C4-2B (cell line): ENCODE results near the gene PYCR2.

Experiments used
- H3K27ac ChIP-seq: fragments of 450-650 bp; 2 replicates; pipeline ENCODE4 v1.5.1; 2017
- ZFX ChIP-seq: fragments of 450-650 bp; IDR thresholded peaks from 2 replicates; pipeline ENCODE4 v1.6.1; 2017
- TF ChIP-seq, protein P1 (sequence below): fragments of 450-650 bp; conservative IDR thresholded peaks from 2 replicates; pipeline ENCODE4 v1.5.1; 2017; ENCODE audit warnings: mild to moderate bottlenecking

Gene PYCR2

DNA sequence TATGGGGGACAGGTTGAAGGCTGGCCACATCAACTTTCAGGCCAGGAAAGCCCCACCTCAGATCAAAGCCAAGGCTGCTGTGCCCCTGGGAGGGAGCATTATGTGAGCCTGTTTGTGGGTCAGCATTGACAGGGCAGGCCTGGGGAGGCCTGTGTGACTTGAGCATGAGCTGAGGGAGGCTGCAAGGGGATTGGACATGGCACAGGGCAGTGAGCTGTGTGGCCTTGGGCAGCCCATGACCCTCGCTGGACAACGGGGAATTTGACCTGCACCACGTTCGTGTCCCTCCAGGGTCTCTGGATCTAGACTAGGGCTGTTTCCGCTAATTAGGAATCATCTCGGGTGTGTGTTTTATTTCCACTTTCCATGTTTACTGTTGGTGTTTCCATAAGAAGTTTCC lies 17.6 kb downstream of the PYCR2 start:
- no peak overlapping the region for H3K27ac ChIP-seq
- no peak for TF ChIP-seq ZFX
- TF ChIP-seq, protein P1, sequence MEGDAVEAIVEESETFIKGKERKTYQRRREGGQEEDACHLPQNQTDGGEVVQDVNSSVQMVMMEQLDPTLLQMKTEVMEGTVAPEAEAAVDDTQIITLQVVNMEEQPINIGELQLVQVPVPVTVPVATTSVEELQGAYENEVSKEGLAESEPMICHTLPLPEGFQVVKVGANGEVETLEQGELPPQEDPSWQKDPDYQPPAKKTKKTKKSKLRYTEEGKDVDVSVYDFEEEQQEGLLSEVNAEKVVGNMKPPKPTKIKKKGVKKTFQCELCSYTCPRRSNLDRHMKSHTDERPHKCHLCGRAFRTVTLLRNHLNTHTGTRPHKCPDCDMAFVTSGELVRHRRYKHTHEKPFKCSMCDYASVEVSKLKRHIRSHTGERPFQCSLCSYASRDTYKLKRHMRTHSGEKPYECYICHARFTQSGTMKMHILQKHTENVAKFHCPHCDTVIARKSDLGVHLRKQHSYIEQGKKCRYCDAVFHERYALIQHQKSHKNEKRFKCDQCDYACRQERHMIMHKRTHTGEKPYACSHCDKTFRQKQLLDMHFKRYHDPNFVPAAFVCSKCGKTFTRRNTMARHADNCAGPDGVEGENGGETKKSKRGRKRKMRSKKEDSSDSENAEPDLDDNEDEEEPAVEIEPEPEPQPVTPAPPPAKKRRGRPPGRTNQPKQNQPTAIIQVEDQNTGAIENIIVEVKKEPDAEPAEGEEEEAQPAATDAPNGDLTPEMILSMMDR = no peak

DNA sequence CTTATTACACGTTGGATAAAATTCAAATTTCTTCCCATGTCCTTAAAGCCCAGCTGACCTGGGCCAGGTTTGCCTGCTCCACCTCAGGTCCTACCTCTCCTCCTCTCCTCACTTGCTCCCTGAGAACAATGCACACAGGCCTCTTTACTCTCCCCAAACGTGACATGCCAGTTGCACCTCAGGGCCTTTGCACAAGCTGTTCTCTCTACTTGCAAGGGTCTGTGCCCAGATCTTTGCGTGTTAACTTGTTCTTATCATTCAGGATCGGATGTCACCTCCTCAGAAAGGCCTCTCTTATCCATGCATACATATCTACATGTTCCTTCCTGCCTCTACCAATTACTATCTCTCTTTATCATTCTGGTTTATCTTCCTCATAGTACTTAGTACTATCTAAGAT lies 20.4 kb downstream of the PYCR2 start:
- TF ChIP-seq ZFX = no peak
- H3K27ac ChIP-seq = no peak overlapping the region

DNA sequence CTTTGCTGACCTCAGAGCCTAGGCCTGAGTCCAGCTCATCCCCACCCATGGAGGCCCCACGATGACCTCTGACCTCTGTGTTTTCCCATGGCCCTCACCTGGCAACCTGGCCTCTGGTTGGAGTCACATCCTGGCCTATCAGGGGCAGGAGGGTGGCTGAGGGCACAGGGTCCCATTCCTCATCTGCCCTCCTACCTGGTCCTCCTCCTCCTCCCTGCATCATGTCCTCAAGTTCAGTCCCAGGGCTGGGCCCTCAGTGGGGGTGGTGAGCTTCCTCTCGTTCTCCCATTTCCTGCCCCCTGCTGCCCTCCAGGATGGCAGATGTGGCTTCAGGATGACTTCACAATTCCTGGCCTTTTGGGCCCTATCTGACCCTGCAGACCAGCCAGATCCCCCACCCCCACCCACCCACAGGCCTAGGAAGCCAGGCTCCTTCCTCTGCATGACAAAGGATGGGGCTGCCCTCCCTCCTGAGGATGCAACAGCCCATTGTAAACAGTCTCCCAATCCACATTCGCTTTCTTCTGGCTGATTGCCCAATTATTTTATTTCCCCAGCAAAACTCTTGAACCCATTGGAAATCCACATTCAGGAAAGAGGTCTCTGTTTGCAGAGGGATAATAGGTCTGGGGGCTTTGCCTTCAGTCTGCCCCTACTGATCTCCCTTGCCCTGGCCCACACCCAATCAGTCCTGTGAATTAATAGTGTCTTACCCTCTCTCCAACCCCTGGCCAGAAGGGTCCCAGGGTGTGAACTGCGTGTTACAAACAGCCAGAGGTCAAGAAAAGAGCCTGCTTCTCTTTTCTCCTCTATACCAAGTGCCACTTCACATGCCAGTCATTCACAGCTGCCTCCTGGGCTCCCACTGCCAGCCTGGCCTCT lies 24.8 kb downstream of the PYCR2 start:
- TF ChIP-seq, protein P1 = no peak
- no peak for TF ChIP-seq ZFX
- no peak overlapping the region for H3K27ac ChIP-seq

DNA sequence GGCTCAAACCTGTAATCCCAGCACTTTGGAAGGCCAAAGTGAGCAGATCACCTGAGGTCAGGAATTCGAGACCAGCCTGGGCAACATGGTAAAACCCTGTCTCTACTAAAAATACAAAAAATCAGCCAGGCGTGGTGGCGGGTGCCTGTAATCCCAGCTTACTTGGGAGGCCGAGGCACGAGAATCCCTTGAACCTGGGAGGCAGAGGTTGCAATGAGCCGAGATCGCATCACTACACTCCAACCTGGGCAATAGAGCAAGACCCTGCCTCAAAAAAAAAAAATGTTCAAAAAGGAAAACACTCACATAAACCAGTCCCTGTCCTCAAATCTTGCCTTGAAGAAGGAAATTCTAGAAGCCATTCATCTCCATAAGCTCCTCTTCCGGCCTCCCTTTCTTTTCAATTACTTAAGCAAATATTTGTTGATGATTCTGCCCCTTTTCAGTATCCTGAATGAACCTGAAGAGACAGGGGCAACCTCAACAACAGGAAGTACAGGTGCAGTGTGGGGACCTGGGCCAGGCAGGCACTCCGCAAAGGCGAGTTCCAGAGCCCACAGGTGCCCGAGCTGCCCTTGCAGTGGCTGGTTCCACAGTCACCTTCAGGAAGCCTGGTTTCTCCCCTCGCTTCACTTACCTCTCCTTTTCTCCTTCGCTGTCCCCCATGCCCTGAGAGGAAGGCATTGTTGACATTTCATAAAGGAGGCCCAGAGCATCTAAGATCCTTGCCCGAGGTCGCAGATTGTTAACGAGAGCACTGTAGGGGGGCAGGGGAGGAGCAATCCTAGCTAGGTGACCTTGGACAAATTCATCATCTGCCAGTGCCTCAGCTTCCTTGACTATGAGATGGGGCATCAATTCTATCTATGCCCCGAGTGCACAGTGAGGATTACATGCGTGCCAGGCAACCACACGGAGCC lies 26.2 kb downstream of the PYCR2 start:
- H3K27ac ChIP-seq = peak overlapping the region; percentile 9; the same call in 1 of the 2 replicates
- no peak for TF ChIP-seq ZFX
- TF ChIP-seq, protein P1 = no peak

DNA sequence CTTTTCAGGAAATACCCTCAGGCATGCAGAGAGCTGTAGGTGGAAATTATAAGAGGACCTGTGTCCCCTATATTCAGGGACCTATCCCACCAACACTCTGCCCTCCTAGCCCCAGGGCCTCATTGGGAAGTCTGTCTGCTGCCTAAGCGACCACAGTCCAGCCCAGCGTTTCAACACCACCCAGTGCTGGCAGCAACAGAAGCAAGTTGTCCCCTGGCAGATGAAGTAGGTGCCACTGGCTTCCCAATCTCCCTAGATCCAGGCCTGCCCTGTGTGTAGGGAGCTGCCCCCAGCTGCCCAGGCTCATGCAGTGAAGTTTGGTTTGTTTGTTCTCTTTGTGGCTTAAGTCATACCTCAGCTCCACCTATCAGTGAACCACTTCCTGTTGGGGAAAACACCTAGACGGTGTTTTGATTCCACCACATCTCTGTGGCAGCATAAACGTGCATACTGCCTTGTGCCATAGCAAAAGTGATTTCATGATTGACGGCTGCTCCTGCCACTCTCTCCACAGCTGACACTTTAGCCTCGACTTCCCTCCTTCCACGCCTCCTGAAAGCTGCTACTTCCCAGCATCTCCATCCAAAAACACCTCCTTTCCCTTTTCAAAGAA lies 27.0 kb downstream of the PYCR2 start:
- TF ChIP-seq, protein P1 = no peak
- no peak for TF ChIP-seq ZFX

DNA sequence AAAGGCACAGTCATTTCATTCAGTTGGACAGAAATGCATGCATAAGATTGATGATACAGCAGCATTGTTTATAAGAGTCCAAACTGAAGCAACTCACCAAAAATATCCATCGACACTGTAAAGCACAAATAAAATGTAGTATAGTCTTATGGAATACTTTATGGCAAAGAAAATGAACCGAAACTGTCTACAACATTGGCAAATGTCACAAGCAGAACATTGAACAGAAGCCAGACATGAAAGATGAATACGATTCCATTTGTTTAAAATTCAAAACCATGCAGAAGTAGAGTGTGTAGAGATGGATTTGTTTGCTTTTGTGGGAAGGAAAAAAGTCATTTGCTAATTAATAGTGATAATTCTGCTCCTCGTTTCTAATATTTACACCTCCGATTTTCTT lies 27.6 kb downstream of the PYCR2 start:
- TF ChIP-seq ZFX = no peak
- TF ChIP-seq, protein P1 = no peak
- no peak overlapping the region for H3K27ac ChIP-seq

More for the DNA sequence above, 27.0 kb downstream of the PYCR2 start:
- peak overlapping the region; percentile 9; the same call in 1 of the 2 replicates for H3K27ac ChIP-seq

DNA sequence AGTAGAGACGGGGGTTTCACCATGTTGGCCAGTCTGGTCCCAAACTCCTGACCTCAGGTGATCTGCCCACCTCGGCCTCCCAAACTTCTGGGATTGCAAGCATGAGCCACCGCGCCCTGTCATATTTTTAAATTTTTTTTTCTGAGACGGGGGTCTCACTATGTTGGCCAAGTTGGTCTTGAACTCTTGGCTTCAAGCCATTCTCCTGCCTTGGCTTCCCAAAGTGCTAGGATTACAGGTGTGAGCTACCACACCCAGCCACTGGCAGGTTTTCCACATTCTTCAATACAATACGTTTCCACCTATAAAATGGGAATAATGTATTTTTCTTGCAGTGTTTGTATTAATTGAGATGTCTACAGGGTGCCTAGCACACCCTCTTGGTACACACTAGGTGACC lies 31.7 kb downstream of the PYCR2 start:
- no peak overlapping the region for H3K27ac ChIP-seq
- TF ChIP-seq, protein P1 = no peak
- TF ChIP-seq ZFX = no peak
